ENCODE data around the gene METTL9.
"Not testable (repeated sequence)": the region's sequence is repeated elsewhere in the genome, so short reads cannot be mapped to it uniquely, and the experiment has no call there.

The METTL9 gene

DNA sequence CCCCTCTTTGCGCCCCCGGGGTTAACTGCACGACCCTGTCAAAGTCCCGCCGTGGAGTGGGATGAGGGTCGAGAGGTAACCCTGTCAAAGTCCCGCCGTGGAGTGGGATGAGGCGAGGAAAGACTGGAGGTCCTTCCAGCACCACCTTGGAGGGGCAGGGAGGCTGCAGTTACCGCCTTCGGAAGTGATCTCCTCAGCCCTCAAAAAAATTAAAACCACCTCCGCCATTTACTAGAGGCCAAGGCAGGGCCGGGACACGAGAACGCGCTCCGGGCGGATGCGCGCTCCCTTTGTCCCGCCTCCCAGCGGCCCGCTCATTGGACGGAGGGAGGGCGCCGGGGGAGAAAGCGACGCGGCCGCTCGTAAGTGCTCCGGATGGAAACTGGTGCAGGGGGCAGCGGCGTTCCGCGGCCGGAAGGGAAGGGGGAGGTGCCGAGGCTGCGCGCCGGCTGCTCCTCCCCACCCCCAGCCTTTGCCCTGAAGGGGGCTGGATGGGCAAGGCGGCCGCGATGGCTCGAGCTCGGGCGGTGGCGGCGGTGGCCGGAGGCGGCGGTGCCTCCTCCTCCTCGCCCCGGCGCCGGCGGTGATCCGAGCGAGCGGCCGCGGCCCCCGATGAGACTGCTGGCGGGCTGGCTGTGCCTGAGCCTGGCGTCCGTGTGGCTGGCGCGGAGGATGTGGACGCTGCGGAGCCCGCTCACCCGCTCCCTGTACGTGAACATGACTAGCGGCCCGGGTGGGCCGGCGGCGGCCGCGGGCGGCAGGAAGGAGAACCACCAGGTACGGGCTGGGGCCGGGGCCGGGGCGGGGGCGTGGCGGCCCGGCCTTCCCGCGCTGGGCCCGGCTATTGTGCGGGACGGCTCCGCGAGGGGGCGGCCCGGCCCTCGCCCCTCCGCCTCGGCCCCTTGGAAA lies at the start of gene METTL9:
Gene METTL9 (plus strand): TSS at position 456 of the 909 bp plus-strand sequence. CDS start 157 bp downstream, at position 613.
- H3K27ac ChIP-seq = peak within 1 kb of the TSS; percentile 88
- DNase-seq (ENCODE audit: low read depth, low spot score) = peak; percentile 68

DNA sequence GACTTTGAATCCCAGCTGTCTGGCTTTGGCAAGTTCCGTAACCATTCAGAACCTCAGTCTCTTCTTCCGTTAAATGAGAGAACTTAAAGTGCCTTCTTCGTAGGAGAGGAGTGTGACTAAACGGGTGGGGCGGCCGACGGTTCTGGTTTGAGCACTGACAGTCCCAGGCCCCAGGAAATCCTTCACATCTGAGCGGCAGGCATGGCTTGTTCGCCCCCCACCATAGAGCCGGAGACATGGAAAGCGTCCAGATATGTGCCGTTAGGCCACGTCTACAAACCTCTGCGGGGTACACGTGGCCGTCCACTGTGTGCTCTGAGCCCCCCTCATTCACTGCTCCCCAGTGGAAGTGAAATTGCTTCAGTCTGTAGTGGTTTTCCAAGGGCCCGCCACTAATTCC lies 49.4 kb upstream of the METTL9 start:
- DNase-seq (ENCODE audit: low read depth, low spot score); H3K27ac ChIP-seq: not testable (repeated sequence)

DNA sequence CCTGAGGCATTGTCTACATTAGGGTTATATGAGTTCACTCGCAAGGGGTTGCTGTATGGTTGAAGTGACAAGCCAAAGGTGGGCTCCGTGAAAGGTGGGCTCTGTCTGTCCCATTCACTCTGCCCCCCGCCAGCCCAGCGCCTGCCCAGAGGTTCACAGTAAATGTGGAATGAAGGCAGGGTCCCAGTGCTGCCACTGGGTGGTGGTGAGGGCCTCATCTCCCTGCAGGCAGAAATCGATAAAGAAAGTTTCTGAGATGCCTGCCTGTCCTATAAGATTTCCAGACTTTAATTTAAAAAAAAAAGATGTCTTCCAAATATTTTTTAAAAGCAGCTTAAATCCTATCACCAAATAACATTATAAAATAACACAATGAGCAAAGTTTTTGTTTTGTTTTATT lies 48.9 kb upstream of the METTL9 start:
- not testable (repeated sequence) for DNase-seq (ENCODE audit: low read depth, low spot score); H3K27ac ChIP-seq

- not testable (repeated sequence) for H3K27ac ChIP-seq; DNase-seq (ENCODE audit: low read depth, low spot score)
Observed at GRCh38 chr16:21551076-21551475, 48.3 kb upstream of the METTL9 start.

DNA sequence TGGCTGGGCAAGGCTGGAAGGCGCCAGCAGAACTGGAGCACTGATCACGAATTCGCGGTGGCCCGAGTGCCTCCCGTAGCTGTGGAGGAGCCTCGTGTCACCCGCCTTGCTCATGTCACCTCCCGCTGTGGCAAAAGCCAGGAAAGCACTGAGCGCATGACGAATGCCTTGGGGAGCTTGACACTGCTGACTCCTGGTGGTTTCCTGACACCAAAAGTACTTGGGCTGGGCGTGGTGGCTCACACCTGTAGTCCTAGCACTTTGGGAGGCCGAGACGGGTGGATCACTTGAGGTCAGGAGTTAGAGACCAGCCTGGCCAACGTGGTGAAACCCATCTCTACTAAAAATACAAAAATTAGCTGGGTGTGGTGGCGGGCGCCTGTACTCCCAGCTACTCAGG lies 47.8 kb upstream of the METTL9 start:
- DNase-seq (ENCODE audit: low read depth, low spot score); H3K27ac ChIP-seq: not testable (repeated sequence)

- DNase-seq (ENCODE audit: low read depth, low spot score); H3K27ac ChIP-seq: not testable (repeated sequence)
Observed at GRCh38 chr16:21553481-21554296, 45.7 kb upstream of the METTL9 start.

DNA sequence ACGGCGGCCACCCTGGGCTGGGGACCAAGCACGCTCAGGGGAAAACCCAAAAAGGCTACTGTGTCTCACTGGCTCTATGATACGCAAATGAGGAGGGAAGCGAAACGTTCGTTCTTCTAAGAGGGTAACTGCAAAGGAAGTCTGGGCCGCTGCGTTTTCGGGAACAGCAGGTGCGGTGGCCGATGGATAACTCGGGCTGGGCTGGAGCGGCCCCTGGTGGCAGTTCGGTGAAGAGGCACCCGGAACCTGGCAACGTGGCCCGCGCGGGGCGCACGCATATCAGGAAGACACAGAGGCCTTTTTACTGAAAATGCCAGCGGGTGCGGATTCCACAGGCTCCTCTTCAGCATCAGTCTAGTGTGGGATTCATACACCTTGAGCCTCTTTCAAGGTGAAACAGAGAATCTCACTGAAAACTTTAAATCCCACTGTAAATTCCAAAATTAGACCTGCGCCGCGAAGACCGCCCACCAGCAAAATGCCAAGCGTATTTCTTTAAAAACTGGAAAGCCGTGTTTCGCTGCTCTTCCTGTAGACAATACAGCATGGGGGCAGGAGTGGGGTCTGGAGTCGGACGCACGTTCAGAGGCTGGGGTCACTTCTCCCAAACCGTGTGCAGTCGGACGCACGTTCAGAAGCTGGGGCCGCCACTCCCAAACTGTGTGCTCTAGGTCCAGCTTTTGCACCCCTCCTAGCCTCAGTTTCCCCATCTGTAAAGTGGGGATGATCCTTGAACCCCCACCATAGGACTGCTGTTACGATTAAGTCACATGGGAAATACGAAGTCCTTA lies 44.4 kb upstream of the METTL9 start:
- H3K27ac ChIP-seq = no peak overlapping the region
- DNase-seq (ENCODE audit: low read depth, low spot score) = no peak

DNA sequence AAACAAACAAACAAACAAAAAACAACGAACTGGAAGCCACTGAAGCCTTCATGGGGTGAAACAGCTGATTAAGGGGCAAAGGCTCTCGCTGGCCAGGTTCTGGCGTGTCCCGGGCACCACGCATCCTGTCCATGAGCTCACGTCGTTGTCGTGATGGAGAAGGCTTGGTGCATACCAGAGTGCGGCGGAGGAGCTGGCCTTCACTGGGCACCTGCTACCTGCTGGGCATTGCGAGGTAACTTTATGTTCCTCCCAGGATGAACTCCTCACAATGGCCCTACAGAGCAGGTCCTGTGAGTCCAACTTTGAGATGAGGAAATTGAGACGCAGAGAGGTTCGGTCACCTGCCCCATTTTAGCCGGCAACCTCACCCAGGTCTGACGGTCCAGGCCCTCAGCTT lies 43.8 kb upstream of the METTL9 start:
- not testable (repeated sequence) for H3K27ac ChIP-seq; DNase-seq (ENCODE audit: low read depth, low spot score)

DNA sequence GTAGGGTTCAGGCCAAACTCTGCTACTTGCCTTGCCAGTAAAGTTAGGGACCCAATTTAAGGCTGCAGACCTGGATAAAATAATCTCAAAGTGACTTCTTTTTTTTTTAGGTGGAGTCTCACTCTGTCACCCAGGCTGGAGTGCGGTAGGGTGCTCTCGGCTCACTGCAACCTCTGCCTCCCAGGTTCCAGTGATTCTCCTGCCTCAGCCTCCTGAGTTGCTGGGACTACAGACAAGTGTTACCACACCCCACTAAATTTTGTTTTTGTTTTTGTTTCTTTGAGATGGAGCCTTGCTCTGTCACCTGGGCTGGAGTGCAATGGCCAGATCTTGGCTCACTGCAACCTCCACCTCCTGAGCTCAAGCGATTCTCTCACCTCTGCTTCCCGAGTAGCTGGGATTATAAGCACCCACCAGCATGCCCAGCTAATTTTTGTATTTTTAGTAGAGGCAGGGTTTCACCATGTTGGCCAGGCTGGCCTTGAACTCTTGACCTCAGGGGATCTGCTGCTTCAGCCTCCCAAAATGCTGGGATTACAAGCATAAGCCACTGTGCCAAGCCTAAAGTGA lies 43.3 kb upstream of the METTL9 start:
- H3K27ac ChIP-seq; DNase-seq (ENCODE audit: low read depth, low spot score): not testable (repeated sequence)

DNA sequence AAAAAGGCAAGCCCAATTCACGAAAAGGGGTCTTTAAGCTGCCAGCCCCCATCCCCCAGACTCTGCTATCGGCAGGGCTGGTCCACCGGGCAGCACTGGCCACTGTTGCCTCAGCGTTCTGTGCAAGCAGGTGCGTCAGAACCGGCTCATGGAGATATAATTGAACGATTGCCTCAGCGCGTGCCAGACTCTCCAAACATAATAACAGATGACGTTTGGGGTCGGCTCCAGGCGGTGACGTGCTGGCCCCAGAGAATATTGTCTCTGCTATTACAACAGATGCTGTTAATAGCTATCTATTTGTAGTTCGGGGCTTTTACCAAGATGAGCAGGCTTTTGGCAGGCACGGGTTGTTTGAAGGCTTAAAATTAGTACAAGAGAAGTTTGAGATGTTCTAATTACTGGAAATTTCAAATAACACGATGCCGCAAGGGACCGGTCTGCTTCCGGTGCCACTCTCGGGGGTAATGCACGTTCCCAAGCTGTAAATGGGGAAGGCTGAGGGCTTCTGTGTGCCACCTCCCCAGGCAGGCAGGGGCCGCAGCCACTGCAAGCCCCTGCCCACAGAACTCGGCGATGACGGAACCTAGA lies 42.6 kb upstream of the METTL9 start:
- not testable (repeated sequence) for DNase-seq (ENCODE audit: low read depth, low spot score)

DNA sequence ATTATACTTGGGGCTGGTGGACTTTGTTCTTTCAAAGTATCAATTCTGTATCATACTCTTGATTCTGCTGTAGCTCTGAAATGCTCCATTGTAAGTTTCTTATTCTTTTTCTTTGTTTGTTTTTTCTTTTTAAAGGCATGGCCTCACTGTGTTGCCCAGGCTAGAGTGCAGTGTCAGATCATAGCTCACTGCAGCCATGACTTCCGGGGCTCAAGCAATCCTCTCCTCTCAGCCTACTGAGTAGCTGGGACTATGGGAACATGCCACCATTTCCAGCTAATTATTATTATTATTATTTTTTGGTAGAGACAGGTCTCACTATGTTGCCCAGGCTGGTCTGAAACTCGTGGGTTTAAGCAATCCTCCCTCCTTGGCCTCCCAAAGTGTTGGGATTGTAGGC lies 38.9 kb upstream of the METTL9 start:
- no peak for DNase-seq (ENCODE audit: low read depth, low spot score)
- no peak overlapping the region for H3K27ac ChIP-seq

More for the DNA sequence above, 42.6 kb upstream of the METTL9 start:
- not testable (repeated sequence) for H3K27ac ChIP-seq

GRCh38 chr16:21563676-21564075 lies 35.7 kb upstream of the METTL9 start:
- DNase-seq (ENCODE audit: low read depth, low spot score) = no peak
- no peak overlapping the region for H3K27ac ChIP-seq

- not testable (repeated sequence) for H3K27ac ChIP-seq; DNase-seq (ENCODE audit: low read depth, low spot score)
Observed at GRCh38 chr16:21564367-21564766, 35.0 kb upstream of the METTL9 start.

DNA sequence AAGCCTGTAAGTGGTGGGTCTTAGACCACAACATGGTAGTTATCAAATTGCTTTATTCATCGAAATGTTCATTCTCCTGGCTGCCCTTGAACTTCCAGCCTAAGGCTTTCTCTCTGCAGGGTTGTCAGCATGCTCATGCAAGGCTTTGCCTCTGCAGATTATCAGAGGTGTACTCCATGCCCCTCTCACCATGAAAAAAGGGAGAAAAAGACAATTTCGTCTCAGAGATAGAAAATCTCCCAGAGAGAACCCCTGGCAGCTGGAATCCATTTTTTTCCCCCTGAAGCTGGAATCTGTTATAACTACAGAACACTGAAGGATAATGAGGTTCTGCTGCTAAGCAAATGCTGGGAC lies 33.9 kb upstream of the METTL9 start:
- H3K27ac ChIP-seq = no peak overlapping the region
- DNase-seq (ENCODE audit: low read depth, low spot score) = no peak

- H3K27ac ChIP-seq = no peak overlapping the region
- DNase-seq (ENCODE audit: low read depth, low spot score) = no peak
Observed at GRCh38 chr16:21565861-21566669, 33.3 kb upstream of the METTL9 start.

GRCh38 chr16:21566891-21567414 lies 32.4 kb upstream of the METTL9 start:
- H3K27ac ChIP-seq = no peak overlapping the region
- DNase-seq (ENCODE audit: low read depth, low spot score) = no peak

GRCh38 chr16:21567496-21567895 lies 31.9 kb upstream of the METTL9 start:
- H3K27ac ChIP-seq; DNase-seq (ENCODE audit: low read depth, low spot score): not testable (repeated sequence)

GRCh38 chr16:21568502-21569189 lies 30.7 kb upstream of the METTL9 start:
- DNase-seq (ENCODE audit: low read depth, low spot score) = no peak
- H3K27ac ChIP-seq = no peak overlapping the region
